Measurements from ENCODE around the gene CHEK1.

The CHEK1 gene

GRCh38 chr11:125626288-125626950 lies 1.5 kb downstream of the CHEK1 start:
- H2BK120ac ChIP-seq (ENCODE audit: low read depth, low read length) = no peak overlapping the region
- H3K27ac ChIP-seq (ENCODE audit: low read depth, low read length) = peak overlapping the region; percentile 98
- H2BK5ac ChIP-seq (ENCODE audit: low read length) = peak overlapping the region; percentile 76
- H2AK5ac ChIP-seq (ENCODE audit: low read length) = no peak overlapping the region
- no peak overlapping the region for H4K8ac ChIP-seq (ENCODE audit: low read depth, low read length)
- no peaks in the 10 kb centered on the region for H3K27me3 ChIP-seq (ENCODE audit: insufficient read depth, low read length, poor library complexity)
- H2BK15ac ChIP-seq (replicated peaks; ENCODE audit: low read depth) = no peak overlapping the region
- peak overlapping the region; percentile 98 for H3K56ac ChIP-seq (ENCODE audit: low read length)
- peaks cover 3% of the 10 kb centered on the region for H3K79me1 ChIP-seq (ENCODE audit: low read length)
- peak overlapping the region; percentile 90 for H3K4me3 ChIP-seq (ENCODE audit: low read length)
- H3K4me1 ChIP-seq (ENCODE audit: control insufficient read depth, low read depth, low read length) = no peaks in the 10 kb centered on the region
- peak overlapping the region; percentile 91 for H3K9ac ChIP-seq (ENCODE audit: low read length)
- no peak overlapping the region for H3K23ac ChIP-seq (ENCODE audit: low read length)
- WGBS (ENCODE audit: extremely low coverage, insufficient coverage, low lambda C conversion rate) = no CpG with 5 or more reads among the region's 18 CpGs
- H3K36me3 ChIP-seq (ENCODE audit: control insufficient read depth, insufficient read depth, low read length) = no peaks in the 10 kb centered on the region
- no peak overlapping the region for H4K5ac ChIP-seq (ENCODE audit: low read length)
- H3K4me2 ChIP-seq (ENCODE audit: low read length) = peak overlapping the region; percentile 82
- peak overlapping the region; percentile 63 for H3K4ac ChIP-seq (ENCODE audit: low read depth, low read length)
- peak overlapping the region; percentile 61 for H3K18ac ChIP-seq (ENCODE audit: low read length)
- peaks cover 10% of the 10 kb centered on the region for H3K79me2 ChIP-seq (ENCODE audit: control insufficient read depth, insufficient read depth, low read length)
- peak; percentile 99 for DNase-seq

GRCh38 chr11:125627236-125627910 lies 2.4 kb downstream of the CHEK1 start:
- peak overlapping the region; percentile 91 for H3K9ac ChIP-seq (ENCODE audit: low read length)
- peak overlapping the region; percentile 61 for H3K18ac ChIP-seq (ENCODE audit: low read length)
- no peak overlapping the region for H3K23ac ChIP-seq (ENCODE audit: low read length)
- H4K8ac ChIP-seq (ENCODE audit: low read depth, low read length) = no peak overlapping the region
- peak overlapping the region; percentile 82 for H3K4me2 ChIP-seq (ENCODE audit: low read length)
- peak overlapping the region; percentile 98 for H3K56ac ChIP-seq (ENCODE audit: low read length)
- H3K27me3 ChIP-seq (ENCODE audit: insufficient read depth, low read length, poor library complexity) = no peaks in the 10 kb centered on the region
- peak overlapping the region; percentile 90 for H3K4me3 ChIP-seq (ENCODE audit: low read length)
- H3K79me2 ChIP-seq (ENCODE audit: control insufficient read depth, insufficient read depth, low read length) = peaks cover 10% of the 10 kb centered on the region
- no peaks in the 10 kb centered on the region for H3K4me1 ChIP-seq (ENCODE audit: control insufficient read depth, low read depth, low read length)
- no peak overlapping the region for H2BK15ac ChIP-seq (replicated peaks; ENCODE audit: low read depth)
- H4K5ac ChIP-seq (ENCODE audit: low read length) = no peak overlapping the region
- no peak overlapping the region for H2BK5ac ChIP-seq (ENCODE audit: low read length)
- peaks cover 3% of the 10 kb centered on the region for H3K79me1 ChIP-seq (ENCODE audit: low read length)
- H3K4ac ChIP-seq (ENCODE audit: low read depth, low read length) = no peak overlapping the region
- WGBS (ENCODE audit: extremely low coverage, insufficient coverage, low lambda C conversion rate) = no CpG with 5 or more reads among the region's 7 CpGs
- H3K27ac ChIP-seq (ENCODE audit: low read depth, low read length) = no peak overlapping the region
- H2BK120ac ChIP-seq (ENCODE audit: low read depth, low read length) = no peak overlapping the region
- H3K36me3 ChIP-seq (ENCODE audit: control insufficient read depth, insufficient read depth, low read length) = no peaks in the 10 kb centered on the region
- no peak overlapping the region for H2AK5ac ChIP-seq (ENCODE audit: low read length)
- DNase-seq = no peak

GRCh38 chr11:125637840-125638239 lies 12.9 kb downstream of the CHEK1 start:
- H3K56ac ChIP-seq (ENCODE audit: low read length) = no peak overlapping the region
- H2BK120ac ChIP-seq (ENCODE audit: low read depth, low read length) = no peak overlapping the region
- no peaks in the 10 kb centered on the region for H3K79me1 ChIP-seq (ENCODE audit: low read length)
- WGBS (ENCODE audit: extremely low coverage, insufficient coverage, low lambda C conversion rate) = no CpG with 5 or more reads among the region's 3 CpGs
- H3K9ac ChIP-seq (ENCODE audit: low read length) = no peak overlapping the region
- no peak overlapping the region for H3K18ac ChIP-seq (ENCODE audit: low read length)
- DNase-seq = no peak
- no peak overlapping the region for H2BK15ac ChIP-seq (replicated peaks; ENCODE audit: low read depth)
- H3K27me3 ChIP-seq (ENCODE audit: insufficient read depth, low read length, poor library complexity) = no peaks in the 10 kb centered on the region
- H3K36me3 ChIP-seq (ENCODE audit: control insufficient read depth, insufficient read depth, low read length) = no peaks in the 10 kb centered on the region
- no peak overlapping the region for H3K23ac ChIP-seq (ENCODE audit: low read length)
- H3K27ac ChIP-seq (ENCODE audit: low read depth, low read length) = no peak overlapping the region
- H2AK5ac ChIP-seq (ENCODE audit: low read length) = no peak overlapping the region
- H3K4me3 ChIP-seq (ENCODE audit: low read length) = no peak overlapping the region
- no peaks in the 10 kb centered on the region for H3K79me2 ChIP-seq (ENCODE audit: control insufficient read depth, insufficient read depth, low read length)
- no peaks in the 10 kb centered on the region for H3K4me1 ChIP-seq (ENCODE audit: control insufficient read depth, low read depth, low read length)
- no peak overlapping the region for H3K4me2 ChIP-seq (ENCODE audit: low read length)
- H2BK5ac ChIP-seq (ENCODE audit: low read length) = no peak overlapping the region
- H3K4ac ChIP-seq (ENCODE audit: low read depth, low read length) = no peak overlapping the region
- H4K5ac ChIP-seq (ENCODE audit: low read length) = no peak overlapping the region
- H4K8ac ChIP-seq (ENCODE audit: low read depth, low read length) = no peak overlapping the region

GRCh38 chr11:125638315-125638714 lies 13.4 kb downstream of the CHEK1 start:
- no peak overlapping the region for H4K5ac ChIP-seq (ENCODE audit: low read length)
- no peak overlapping the region for H3K56ac ChIP-seq (ENCODE audit: low read length)
- H3K79me1 ChIP-seq (ENCODE audit: low read length) = no peaks in the 10 kb centered on the region
- H2AK5ac ChIP-seq (ENCODE audit: low read length) = no peak overlapping the region
- H4K8ac ChIP-seq (ENCODE audit: low read depth, low read length) = no peak overlapping the region
- no peak overlapping the region for H3K18ac ChIP-seq (ENCODE audit: low read length)
- H2BK15ac ChIP-seq (replicated peaks; ENCODE audit: low read depth) = no peak overlapping the region
- DNase-seq = no peak
- H2BK5ac ChIP-seq (ENCODE audit: low read length) = no peak overlapping the region
- no peak overlapping the region for H3K4me3 ChIP-seq (ENCODE audit: low read length)
- H2BK120ac ChIP-seq (ENCODE audit: low read depth, low read length) = no peak overlapping the region
- H3K4ac ChIP-seq (ENCODE audit: low read depth, low read length) = no peak overlapping the region
- no CpG with 5 or more reads among the region's 1 CpG for WGBS (ENCODE audit: extremely low coverage, insufficient coverage, low lambda C conversion rate)
- H3K79me2 ChIP-seq (ENCODE audit: control insufficient read depth, insufficient read depth, low read length) = no peaks in the 10 kb centered on the region
- no peak overlapping the region for H3K4me2 ChIP-seq (ENCODE audit: low read length)
- no peak overlapping the region for H3K23ac ChIP-seq (ENCODE audit: low read length)
- no peaks in the 10 kb centered on the region for H3K36me3 ChIP-seq (ENCODE audit: control insufficient read depth, insufficient read depth, low read length)
- no peak overlapping the region for H3K9ac ChIP-seq (ENCODE audit: low read length)
- H3K4me1 ChIP-seq (ENCODE audit: control insufficient read depth, low read depth, low read length) = no peaks in the 10 kb centered on the region
- H3K27me3 ChIP-seq (ENCODE audit: insufficient read depth, low read length, poor library complexity) = no peaks in the 10 kb centered on the region
- H3K27ac ChIP-seq (ENCODE audit: low read depth, low read length) = no peak overlapping the region

GRCh38 chr11:125645871-125646270 lies 20.9 kb downstream of the CHEK1 start:
- DNase-seq = no peak
- Histone ChIP-seq H4K5ac (ENCODE audit: low read length) (no peak overlapping the region), H2BK5ac (ENCODE audit: low read length) (no peak overlapping the region), H3K79me2 (ENCODE audit: control insufficient read depth, insufficient read depth, low read length) (peaks cover 2% of the 10 kb centered on the region), H3K36me3 (ENCODE audit: control insufficient read depth, insufficient read depth, low read length) (no peaks in the 10 kb centered on the region), H2BK120ac (ENCODE audit: low read depth, low read length) (no peak overlapping the region), H3K27me3 (ENCODE audit: insufficient read depth, low read length, poor library complexity) (no peaks in the 10 kb centered on the region), H3K4me2 (ENCODE audit: low read length) (no peak overlapping the region), H2AK5ac (ENCODE audit: low read length) (no peak overlapping the region), H3K9ac (ENCODE audit: low read length) (no peak overlapping the region), H3K4me1 (ENCODE audit: control insufficient read depth, low read depth, low read length) (no peaks in the 10 kb centered on the region), H3K18ac (ENCODE audit: low read length) (no peak overlapping the region), H3K27ac (ENCODE audit: low read depth, low read length) (no peak overlapping the region), H3K56ac (ENCODE audit: low read length) (no peak overlapping the region), H3K4me3 (ENCODE audit: low read length) (no peak overlapping the region), H3K23ac (ENCODE audit: low read length) (no peak overlapping the region), H3K4ac (ENCODE audit: low read depth, low read length) (no peak overlapping the region), H2BK15ac (replicated peaks; ENCODE audit: low read depth) (no peak overlapping the region), H3K79me1 (ENCODE audit: low read length) (peaks cover 3% of the 10 kb centered on the region), H4K8ac (ENCODE audit: low read depth, low read length) (no peak overlapping the region)
- WGBS (ENCODE audit: extremely low coverage, insufficient coverage, low lambda C conversion rate) = no CpG with 5 or more reads among the region's 3 CpGs

All from mesendoderm (in vitro differentiated cells).